COLO829 (cell line): ENCODE measurements around the gene RSPH6A.
"Not testable (repeated sequence)": the region's sequence is repeated elsewhere in the genome, so short reads cannot be mapped to it uniquely, and the experiment has no call there.

Source experiments
- DNase-seq: peaks from one replicate; pipeline ENCODE4 v3.0.0; 2012; ENCODE audit warnings: low spot score

RSPH6A gene

DNA sequence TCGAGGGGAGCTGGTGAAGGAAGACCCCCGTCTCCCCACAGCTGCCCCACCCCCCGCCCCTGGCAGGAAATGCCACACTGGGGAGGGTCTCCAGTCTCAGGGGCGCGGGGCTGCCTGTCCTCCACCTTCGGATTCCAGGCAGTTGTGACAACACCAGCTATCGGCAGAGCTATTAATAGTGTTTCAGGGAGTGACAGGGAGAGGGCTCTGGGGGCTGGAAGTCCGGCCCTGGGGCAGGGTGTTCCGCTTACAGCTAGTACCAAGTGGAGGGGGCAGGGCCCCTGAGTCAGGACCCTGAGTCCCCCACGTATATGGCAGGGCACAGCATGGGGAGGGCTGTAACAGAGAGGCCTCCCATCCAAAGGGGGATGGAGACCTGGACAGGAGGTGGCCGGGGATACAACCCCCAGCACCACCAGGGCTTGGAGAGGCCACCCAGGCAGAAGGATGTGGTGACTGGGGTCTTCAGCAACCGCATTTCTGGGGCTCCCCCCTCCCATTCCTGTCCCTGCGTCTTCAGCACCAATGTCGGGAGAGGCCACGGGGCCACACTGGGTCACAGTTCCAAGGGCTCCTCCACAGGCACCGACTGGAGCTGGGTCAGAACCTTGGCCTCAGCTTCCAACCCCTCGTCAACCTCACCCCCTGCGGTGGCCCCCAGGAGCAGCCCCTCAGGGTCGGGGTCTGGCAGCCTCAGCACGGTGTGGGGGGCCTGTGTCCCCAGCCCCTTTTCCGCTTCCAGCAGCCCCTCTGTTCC lies 50.0 kb downstream of the RSPH6A start:
- no peak for DNase-seq

- no peak for DNase-seq
These were observed 50.6 kb downstream of the RSPH6A start for GRCh38 chr19:45764475-45764874.

- no peak for DNase-seq
These were observed 51.3 kb downstream of the RSPH6A start for GRCh38 chr19:45763691-45764294.

DNA sequence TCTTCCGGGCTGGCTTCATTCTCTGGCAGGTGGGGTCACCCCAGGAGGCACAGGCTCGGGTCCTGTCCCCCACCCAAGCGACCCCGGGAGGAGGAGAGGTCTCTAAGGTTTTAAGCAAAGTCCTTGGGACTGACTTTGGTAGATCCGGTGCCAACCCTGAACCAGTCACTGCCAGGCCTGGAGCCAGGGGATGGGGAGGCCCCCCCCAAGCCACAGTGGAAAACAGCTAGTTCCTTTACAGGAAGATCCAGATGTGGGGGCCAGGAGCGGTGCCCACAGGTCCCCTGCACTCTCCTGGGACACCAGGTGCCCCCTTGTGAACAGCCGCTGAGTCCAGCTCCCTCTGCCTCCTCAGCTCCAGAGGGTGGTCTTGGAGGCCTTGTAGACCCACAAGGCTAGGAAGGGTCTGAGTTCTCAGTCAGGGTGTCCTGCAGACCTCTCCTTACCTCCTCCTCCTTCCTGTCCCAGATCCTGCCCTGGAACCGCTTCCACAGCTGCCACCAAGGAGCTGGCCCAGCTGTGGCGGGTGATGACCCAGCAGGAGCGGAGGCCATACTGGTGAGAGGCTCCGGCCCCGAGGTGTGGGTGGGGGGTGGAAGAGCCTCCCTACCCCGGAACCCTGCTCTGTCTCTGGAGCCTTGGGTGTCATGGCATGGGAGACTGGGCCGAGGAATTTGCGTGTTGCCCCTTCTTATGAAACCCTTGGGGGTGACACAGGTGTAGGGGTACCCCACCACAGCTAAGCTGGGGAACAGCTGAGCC lies 52.1 kb downstream of the RSPH6A start:
- DNase-seq, result no peak

GRCh38 chr19:45761714-45762113 lies 53.4 kb downstream of the RSPH6A start:
- DNase-seq, result no peak

GRCh38 chr19:45758921-45759320 lies 56.2 kb downstream of the RSPH6A start:
- DNase-seq, result no peak

DNA sequence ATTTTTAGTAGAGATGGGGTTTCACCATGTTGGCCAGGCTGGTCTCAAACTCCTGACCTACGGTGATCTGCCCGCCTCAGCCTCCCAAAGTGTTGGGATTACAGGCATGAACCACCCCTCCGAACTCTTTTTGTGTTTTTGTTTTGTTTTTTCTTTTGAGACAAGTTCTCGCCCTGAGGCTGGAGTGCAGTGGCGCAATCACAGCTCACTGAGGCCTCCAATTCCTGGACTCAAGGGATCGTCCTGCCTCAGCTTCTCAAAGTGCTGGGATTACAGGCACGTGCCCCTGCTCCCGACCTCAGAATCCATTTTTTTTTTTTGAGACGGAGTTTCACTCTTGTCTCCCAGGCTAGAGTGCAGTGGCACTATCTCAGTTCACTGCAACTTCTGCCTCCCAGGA lies 57.4 kb downstream of the RSPH6A start:
- no peak for DNase-seq

- DNase-seq, result no peak
These were observed 60.8 kb downstream of the RSPH6A start for GRCh38 chr19:45754323-45754722.

DNA sequence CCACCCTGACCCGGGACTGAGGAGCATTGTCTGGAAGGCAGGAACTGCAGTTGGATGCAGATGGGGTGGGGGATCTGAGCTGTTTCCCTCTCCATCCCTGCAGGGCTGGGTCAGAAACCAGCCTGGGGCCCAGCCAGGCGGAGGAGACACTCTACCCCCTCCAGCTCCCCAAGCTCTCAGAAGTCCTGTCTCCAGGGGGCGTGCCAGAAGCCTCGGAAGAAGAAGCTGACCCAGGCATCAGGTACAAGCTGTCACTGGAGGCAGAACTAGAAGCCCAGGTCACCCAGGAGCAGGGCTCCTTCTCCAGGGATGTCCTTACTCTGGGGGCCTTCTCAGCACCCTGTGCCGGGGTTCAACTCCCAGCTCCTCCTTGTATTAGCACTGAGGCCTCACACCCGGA lies 61.6 kb downstream of the RSPH6A start:
- no peak for DNase-seq

GRCh38 chr19:45752639-45753038 lies 62.5 kb downstream of the RSPH6A start:
- no peak for DNase-seq

DNA sequence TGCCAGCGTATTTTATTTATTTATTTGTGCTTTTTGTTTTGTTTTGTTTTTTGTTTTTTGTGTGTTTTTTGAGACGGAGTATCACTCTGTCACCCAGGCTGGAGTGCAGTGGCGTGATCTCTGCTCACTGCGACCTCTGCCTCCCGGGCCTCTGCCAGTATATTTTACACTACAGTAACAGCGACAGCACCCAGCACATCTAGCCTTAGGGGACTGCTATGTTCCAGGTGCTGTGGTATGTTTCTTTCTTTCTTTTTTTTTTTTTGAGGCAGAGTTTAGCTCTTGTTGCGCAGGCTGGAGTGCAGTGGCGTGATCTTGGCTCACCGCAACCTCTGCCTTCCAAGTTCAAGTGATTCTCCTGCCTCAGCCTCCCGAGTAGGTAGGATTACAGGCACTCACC lies 63.6 kb downstream of the RSPH6A start:
- not testable (repeated sequence) for DNase-seq

DNA sequence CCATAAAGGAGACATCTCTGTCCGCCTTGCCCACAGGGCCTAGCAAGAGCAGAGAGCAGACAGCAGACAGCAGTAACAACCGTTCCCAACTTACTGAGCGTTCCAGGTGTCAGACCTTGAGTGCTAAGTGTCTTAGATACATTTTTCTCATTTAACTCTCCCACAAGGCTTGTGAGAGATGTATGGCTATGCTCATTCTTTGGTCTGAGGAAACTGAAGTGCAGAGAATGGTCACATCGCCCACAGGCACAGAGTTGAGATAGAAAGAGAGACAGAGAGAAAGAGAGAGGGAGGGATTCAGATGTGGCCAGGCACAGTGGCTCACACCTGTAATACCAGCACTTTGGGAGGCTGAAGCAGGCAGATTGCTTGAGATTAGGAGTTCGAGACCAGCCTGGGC lies 67.6 kb downstream of the RSPH6A start:
- DNase-seq, result no peak

- no peak for DNase-seq
These were observed 68.2 kb downstream of the RSPH6A start for GRCh38 chr19:45746866-45747265.
